HG03135 (cell line): Measurements from ENCODE around the gene COL23A1.

Source experiments
- ATAC-seq: cut with Tn5 transposase; IDR thresholded peaks from one replicate; pipeline ENCODE4 v1.9.1; 2021; ENCODE audit warnings: mild to moderate bottlenecking, moderate library complexity; ENCODE audit not compliant: unreplicated experiment

Gene COL23A1

DNA sequence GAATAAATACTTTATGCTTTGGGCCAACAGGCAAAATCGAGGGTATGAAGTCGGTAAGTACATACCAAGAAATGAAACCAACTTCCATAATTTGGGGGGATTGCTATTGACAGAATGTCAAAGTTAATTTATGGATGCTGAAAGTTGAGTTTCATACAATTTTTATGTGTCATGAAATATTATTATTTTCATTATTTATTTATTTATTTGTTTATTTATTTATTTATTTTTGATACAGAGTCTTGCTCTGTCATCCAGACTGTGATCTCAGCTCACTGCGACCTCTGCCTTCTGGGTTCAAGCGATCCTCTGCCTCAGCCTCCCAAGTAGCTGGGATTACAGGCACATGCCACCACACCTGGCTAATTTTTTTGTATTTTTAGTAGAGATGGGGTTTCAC is 398.5 kb downstream of the COL23A1 start:
- no peak for ATAC-seq

DNA sequence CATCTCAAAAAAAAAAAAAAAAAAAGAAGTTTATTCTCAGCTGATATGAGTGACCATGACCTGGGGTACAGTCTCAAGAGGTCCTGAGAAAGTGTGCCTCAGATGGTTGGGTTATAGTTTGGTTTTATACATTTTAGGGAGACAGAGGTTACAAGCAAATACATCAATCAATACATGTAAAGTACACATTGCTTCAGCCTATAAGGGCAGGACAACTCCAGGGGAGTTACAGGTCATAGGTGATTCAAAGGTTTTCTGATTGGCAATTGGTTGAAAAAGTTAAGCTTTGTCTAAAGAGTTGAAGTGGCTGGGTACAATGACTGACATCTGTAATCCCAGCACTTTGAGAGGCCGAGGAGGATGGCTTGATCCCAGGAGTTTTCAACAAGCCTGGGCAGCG is 400.8 kb downstream of the COL23A1 start:
- no peak for ATAC-seq
